Spleen (tissue), 11 donors: ENCODE measurements around the gene CCL27. TPM values are rescaled to one million over a fixed set of nuclear protein-coding genes. Genes with fewer than 3 reads are reported as not detected.

Experiments
- DNase-seq: peaks from one replicate; pipeline ENCODE4 v3.0.0-alpha.2; 2020
- H3K27ac ChIP-seq, 8 donors: fragments of 200-600 bp; sonication (generic) in 7 of 8; 1 replicate in 4 of 8; 2 replicates in 4 of 8; pipeline versions ENCODE4 v1.5.0 to v1.8.0; 2016 to 2021; ENCODE audit warnings: inconsistent platforms in 4 of 8, mild to moderate bottlenecking in 4 of 8, moderate library complexity in 1 of 8
- H3K27me3 ChIP-seq, 7 donors: fragments of 200-600 bp; sonication (generic) in 6 of 7; replicated peaks in 1 of 7; 1 replicate in 4 of 7; 2 replicates in 3 of 7; pipeline versions ENCODE4 v1.5.0 to v1.8.0; 2016 to 2021; ENCODE audit warnings: inconsistent platforms in 3 of 7, mild to moderate bottlenecking in 1 of 7
- H3K36me3 ChIP-seq, 6 donors: fragments of 200-600 bp; sonication (generic) in 5 of 6; 1 replicate in 4 of 6; 2 replicates in 2 of 6; pipeline versions ENCODE4 v1.5.0 to v1.8.0; 2016 to 2021; ENCODE audit warnings: inconsistent platforms in 2 of 6
- H3K4me1 ChIP-seq, 6 donors: fragments of 200-600 bp; sonication (generic) in 5 of 6; 1 replicate in 3 of 6; 2 replicates in 3 of 6; pipeline versions ENCODE4 v1.5.0 to v1.8.0; 2016 to 2021; ENCODE audit warnings: inconsistent platforms in 3 of 6
- H3K4me3 ChIP-seq, 8 donors: fragments of 200-600 bp; sonication (generic) in 7 of 8; 1 replicate in 4 of 8; 2 replicates in 4 of 8; pipeline versions ENCODE4 v1.5.0 to v1.8.0; 2016 to 2021; ENCODE audit warnings: inconsistent platforms in 4 of 8, mild to moderate bottlenecking in 4 of 8, moderate library complexity in 2 of 8
- H3K9me3 ChIP-seq, 8 donors: fragments of 200-600 bp; sonication (generic) in 7 of 8; 1 replicate in 4 of 8; 2 replicates in 4 of 8; pipeline versions ENCODE4 v1.5.0 to v1.8.0; 2016 to 2021; ENCODE audit warnings: inconsistent platforms in 4 of 8
- POLR2A ChIP-seq, 3 donors: fragments of 450-650 bp; IDR thresholded peaks; one replicate each; pipeline ENCODE4 v1.5.1; 2017; ENCODE audit warnings: antibody characterized with exemption in 3 of 3, mild to moderate bottlenecking in 1 of 3
- POLR2AphosphoS5 ChIP-seq, 3 donors: sonication (generic); formaldehyde crosslinking; IDR thresholded peaks; one replicate each; pipeline ENCODE4 v1.5.1; 2017; ENCODE audit warnings: antibody characterized with exemption in 3 of 3
- WGBS, 5 donors: extraction: QIAGEN DNeasy Blood & Tissue Kit in 3 of 5; methylation state at CpG; one replicate each; pipeline versions ENCODE4 v1.1.5 to v1.1.7; 2013 to 2018; 5-methylcytosine and 5-hydroxymethylcytosine counted together
- intact Hi-C: fragments of 100-400 bp; cut with DNase I; formaldehyde crosslinking; loops from one replicate; pipeline ENCODE4 v1.15.0; 2023; ENCODE audit warnings: low total_unique reads
- polyA plus RNA-seq, 3 donors: library from polyadenylated mRNA; stranded (reverse); fragments of 200-250 nt; gene quantifications; one replicate each; pipeline ENCODE4 v1.2.1, GENCODE V29; 2013
- total RNA-seq, 7 donors: library from RNA; depleted of rRNA in 3 of 7; stranded (reverse); fragments of >200 nt in 3 of 7; fragmentation: NEBNext Ultra II Directional in 4 of 7; extraction: Animal tissue kit (Norgen Biotek cat#: 25700) in 4 of 7; gene quantifications; one replicate each; pipeline versions ENCODE4 v1.1.0 to v1.2.1, GENCODE V29; 2016 to 2021
- TF ChIP-seq, protein P1 (sequence below), 11 experiments: fragments of 200-600 bp in 7 of 11; fragments of 450-650 bp in 4 of 11; sonication (generic) in 4 of 11; IDR thresholded peaks in 8 of 11; conservative IDR thresholded peaks in 3 of 11; 1 replicate in 7 of 11; 2 replicates in 4 of 11; pipeline versions ENCODE4 v1.4.0 to v1.8.0; 2016 to 2021; ENCODE audit warnings: antibody characterized with exemption in 11 of 11, inconsistent platforms in 4 of 11, mild to moderate bottlenecking in 1 of 11
- donor health status: healthy with polysubstance abuse.
- donor health status: DM: no; HTN: no; CAD: no; lungs with moderate emphysema.
- donor health status: DM: no; HTN: no; CAD: no.
- donor health status: Bipolar disorder and iron deficiency.
- donor health status: healthy.
- donor health status: DM: no; HTN: no; CAD: no.
- donor health status: DM: yes; HTN: yes; CAD: no.

CCL27 gene
- total and polyA plus RNA-seq, 10 donors = 0.08 to 0.70 (median 0.32) TPM; not detected in 7

DNA sequence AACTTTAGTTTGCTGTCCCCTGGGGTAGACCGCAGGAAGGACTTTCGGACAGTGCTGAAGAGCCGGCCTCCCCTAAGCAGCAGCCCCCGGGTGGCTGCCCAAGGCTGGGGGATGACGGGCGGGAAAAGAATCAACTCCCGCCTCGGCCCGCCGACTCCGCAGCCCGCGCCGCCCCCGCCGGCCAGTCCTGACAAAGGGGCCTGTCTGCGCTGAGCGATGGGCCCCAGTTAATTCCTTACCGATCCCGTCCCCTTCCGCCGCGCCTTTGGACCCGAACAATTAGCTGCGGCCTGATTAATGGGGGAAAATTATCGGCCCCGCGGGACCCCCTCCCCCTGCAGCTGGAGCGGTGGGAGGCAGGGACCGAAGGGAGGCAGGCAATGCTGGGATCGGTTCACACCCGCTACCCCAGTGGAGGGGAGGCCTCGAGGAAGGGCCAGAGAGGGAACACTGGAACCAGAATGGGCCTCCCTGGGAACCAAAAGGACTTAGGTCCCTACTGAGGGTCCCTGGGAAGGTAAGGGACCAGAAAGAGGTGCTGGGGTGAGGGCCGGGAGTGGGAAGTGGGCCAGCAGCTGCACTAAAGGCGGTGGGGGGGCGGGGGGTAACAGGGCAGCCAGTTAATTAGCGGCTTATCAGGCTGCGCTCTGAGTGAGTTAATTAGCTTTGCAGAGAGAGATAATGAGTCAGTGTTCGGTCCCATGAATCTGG, 37.8 kb downstream of the CCL27 start:
- H3K9me3 ChIP-seq = no peaks in the 10 kb centered on the region
- no peak overlapping the region for H3K27ac ChIP-seq
- no peak overlapping the region for H3K4me3 ChIP-seq
- no peaks in the 10 kb centered on the region for H3K36me3 ChIP-seq
- peaks cover 17 to 83% (median 76%) of the 10 kb centered on the region in 7 donors for H3K27me3 ChIP-seq
- DNase-seq = no peak
- 15 to 26% (median 21%) methylated on average over 26 to 39 of the region's 39 CpGs for WGBS, 5 donors
- no peak for TF ChIP-seq POLR2AphosphoS5 (IDR thresholded peaks at IDR 0.05)
- TF ChIP-seq, protein P1, sequence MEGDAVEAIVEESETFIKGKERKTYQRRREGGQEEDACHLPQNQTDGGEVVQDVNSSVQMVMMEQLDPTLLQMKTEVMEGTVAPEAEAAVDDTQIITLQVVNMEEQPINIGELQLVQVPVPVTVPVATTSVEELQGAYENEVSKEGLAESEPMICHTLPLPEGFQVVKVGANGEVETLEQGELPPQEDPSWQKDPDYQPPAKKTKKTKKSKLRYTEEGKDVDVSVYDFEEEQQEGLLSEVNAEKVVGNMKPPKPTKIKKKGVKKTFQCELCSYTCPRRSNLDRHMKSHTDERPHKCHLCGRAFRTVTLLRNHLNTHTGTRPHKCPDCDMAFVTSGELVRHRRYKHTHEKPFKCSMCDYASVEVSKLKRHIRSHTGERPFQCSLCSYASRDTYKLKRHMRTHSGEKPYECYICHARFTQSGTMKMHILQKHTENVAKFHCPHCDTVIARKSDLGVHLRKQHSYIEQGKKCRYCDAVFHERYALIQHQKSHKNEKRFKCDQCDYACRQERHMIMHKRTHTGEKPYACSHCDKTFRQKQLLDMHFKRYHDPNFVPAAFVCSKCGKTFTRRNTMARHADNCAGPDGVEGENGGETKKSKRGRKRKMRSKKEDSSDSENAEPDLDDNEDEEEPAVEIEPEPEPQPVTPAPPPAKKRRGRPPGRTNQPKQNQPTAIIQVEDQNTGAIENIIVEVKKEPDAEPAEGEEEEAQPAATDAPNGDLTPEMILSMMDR (IDR thresholded peaks at IDR 0.05 in 8 of 11, conservative IDR thresholded peaks at IDR 0.05 in 3 of 11) = no peak
- H3K4me1 ChIP-seq = peaks cover 3 to 56% (median 41%) of the 10 kb centered on the region in 6 donors
- intact Hi-C loops = no loop called here

DNA sequence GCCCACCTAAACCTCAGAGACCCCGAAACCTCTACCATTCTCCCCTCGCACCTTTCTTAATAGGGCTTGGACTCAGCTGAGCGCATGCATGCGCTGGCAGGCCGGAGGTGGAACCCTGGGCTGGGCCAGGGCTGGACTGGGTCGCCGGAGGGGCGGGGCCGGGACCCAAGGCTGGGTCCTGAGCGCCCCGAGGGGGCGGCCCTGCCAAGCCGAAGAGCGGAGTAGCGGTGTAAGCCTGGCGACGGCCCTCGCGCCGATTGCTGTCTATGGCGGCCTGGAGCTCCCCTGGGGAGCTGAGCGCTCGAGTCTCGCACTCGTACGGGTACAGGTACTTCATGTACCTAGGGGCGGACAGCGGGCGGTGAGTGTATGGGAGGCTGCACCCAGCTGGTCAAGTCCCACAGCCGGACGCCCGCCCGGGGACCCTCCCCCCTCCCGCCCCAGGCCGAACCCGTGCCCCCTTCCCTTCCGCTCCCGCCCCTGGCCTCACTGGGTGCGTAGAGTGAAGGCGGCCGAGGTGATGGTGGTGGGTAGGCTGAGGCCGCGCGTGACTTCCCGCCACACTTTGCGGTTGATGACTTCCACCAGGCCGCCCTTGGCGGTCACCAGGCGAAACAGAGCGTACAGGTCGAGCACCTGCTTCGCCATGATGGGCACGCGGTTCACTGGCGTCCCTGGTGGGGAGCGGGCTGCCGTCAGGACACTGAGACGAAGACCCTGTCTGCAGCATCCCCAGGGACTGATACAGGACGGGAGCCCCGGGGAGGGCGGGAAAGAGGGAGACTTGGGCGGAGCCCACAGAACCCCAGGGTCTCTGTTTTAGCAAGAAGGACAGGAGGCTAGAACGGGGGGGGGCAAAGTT, 38.9 kb downstream of the CCL27 start:
- H3K9me3 ChIP-seq = no peaks in the 10 kb centered on the region
- H3K4me1 ChIP-seq = peaks cover 5 to 56% (median 40%) of the 10 kb centered on the region in 6 donors
- peaks cover 0 to 3% (median 0%) of the 10 kb centered on the region in 6 donors for H3K36me3 ChIP-seq
- intact Hi-C loops = no loop called here
- 5 to 13% (median 9%) methylated on average over 18 to 63 of the region's 63 CpGs for WGBS, 5 donors
- TF ChIP-seq, protein P1 (IDR thresholded peaks at IDR 0.05 in 8 of 11, conservative IDR thresholded peaks at IDR 0.05 in 3 of 11) = no peak
- peak in 1 of 3 donors; percentile 24 for TF ChIP-seq POLR2AphosphoS5 (IDR thresholded peaks at IDR 0.05)
- H3K4me3 ChIP-seq = peak overlapping the region in 2 of 8 donors; percentile 25 to 57
- H3K27ac ChIP-seq = no peak overlapping the region
- DNase-seq = peak; percentile 81
- H3K27me3 ChIP-seq = peaks cover 17 to 73% (median 65%) of the 10 kb centered on the region in 7 donors

DNA sequence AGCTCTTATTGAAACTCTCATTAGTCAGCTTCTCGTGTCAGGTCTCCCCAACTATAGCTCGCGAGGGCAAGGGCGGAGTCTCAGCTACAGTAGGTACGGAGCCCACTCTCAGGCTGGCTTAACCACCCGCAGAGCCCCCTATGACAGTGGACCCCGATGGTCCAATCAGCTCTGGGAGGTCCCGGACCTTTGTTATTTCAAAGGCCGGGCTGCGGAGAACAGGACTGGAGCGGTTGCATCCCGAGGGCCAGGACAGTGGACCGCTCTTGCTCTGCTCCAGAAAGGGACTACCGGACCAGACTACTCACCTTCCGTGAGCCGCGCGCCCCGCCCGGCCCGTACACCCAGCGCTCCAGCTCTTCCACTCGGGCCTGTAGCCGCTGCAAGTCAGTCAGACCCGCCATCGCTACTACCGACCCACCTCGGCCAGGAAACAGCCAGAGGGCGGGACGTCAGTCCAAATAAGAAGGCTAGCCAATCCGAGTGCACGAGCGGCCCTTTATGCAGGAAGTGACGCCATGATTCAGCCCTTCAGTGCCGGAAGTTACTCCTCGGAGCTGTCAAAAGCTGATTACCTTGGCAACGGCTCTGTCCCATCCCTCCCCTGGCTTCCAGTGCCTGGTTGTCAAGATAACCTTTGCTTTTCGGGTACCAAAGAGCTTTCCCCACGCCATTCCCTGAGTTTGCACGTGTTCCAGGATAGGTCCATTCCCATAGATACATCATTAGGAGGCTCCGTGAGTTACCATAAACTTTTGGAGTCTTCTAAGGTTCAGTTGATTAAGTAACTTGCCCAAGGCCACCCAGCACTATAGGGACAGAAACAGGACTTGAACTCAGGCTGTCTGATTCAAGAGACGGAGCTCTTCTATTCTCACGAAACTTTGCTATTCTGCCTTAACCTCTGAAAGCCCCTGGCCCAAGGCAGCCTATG, 42.1 kb downstream of the CCL27 start, which contains the start of gene DCTN3:
Gene DCTN3, minus strand, starts transcription at position 435 of the 934 bp plus-strand sequence. Its CDS starts 31 bp downstream, at position 404.
- Histone ChIP-seq H3K27ac (peak within 1 kb of the TSS in 7 of 8 donors; percentile 4 to 83 (median 71)), H3K27me3 (peaks cover 10 to 40% (median 33%) of the 10 kb centered on the region in 7 donors), H3K4me3 (peak within 1 kb of the TSS; percentile 52 to 96 (median 78)), H3K36me3 (peaks cover 7 to 36% (median 30%) of the 10 kb centered on the region in 6 donors), H3K9me3 (no peaks in the 10 kb centered on the region), H3K4me1 (peaks cover 5 to 45% (median 31%) of the 10 kb centered on the region in 6 donors)
- 4 to 12% (median 6%) methylated on average over 19 to 43 of the region's 43 CpGs for WGBS, 5 donors
- TF ChIP-seq POLR2AphosphoS5 (IDR thresholded peaks at IDR 0.05) = peak; percentile 84 to 87 (median 87)
- TF ChIP-seq, protein P1 (IDR thresholded peaks at IDR 0.05 in 8 of 11, conservative IDR thresholded peaks at IDR 0.05 in 3 of 11) = no peak
- no peak for TF ChIP-seq POLR2A (IDR thresholded peaks at IDR 0.05)
- DNase-seq = peak; percentile 97
- intact Hi-C loops = no loop called here
